NCI-H128 (cell line): ENCODE results near the gene STARD8.

Source experiments
- DNase-seq: peaks from one replicate; lab custom pipeline; 2025; ENCODE audit not compliant: unreplicated experiment; lab: John Stamatoyannopoulos, UW

Gene STARD8

DNA sequence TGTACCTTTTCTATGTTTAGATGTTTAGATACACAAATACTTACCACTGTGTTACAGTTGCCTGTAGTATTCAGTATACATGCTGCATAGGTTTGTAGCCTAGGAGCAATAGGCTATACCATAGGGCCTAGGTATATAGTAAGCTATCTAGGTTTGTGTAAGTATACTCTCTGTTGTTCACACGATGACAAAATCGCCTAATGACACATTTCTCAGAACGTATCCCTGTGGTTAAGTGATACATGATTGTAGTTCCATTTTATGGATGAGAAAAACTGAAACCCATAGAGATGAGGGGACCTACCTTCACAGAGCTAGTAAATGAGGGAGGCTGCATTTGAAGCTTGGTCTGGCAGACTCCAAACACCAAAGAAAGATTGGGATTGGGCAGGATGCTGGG is 102.0 kb downstream of the STARD8 start:
- no peak for DNase-seq

DNA sequence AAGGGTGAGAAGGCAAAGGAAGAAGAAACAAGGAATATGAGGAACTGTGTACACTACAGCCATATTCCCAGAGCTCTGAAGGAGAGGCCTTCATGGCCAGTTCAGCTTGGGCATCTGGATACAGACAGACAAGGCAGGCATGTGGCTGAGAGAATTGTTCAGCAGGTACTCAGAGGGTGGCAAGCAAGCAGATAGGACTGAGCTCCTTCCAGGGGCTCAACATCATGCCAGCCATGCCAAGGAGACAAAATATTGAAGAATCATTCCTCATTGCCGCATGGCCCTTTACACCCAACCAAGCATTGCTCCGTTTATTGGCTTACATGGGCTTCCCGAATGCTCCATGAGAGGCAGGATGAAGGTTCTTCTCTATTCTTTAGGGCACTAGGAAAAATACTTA is 102.8 kb downstream of the STARD8 start:
- DNase-seq, result no peak

DNA sequence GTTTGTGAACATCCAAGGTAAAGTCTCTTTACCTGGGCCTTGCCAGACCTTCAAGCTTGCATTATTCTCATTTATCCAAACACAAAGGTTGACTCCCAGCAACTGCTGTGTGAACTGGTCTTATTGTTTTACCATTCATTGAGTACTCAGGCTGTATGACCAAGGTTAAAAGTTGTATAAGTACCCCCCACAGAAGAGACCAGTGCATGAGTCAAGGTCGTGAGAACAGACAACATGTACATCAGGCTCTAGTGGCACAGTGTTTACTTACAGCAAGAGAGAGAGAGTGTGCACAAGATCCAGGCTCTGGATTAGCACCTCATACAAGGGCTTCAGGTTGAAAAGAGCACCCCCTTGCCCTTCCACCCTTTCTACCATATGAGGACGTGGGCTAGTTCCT is 103.9 kb downstream of the STARD8 start:
- no peak for DNase-seq

DNA sequence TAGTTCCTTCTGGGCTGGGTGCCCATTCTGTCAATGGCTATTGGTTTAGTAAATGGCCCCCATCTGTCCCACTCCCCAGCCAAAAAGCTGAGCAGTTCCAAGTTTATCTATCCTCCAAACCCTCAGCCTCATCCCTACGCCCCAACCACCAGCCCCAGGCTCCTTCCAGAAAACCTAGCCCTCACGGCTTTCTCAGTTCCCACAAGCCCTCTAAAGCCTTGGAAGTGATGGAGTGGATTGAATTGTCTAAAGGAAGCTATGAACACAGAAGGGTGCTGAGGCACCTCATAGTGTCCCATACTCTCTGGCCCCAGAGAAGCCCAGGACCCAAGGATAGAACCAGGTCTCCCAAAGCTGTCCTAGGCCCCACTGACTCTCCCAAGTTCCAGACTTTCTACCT is 105.8 kb downstream of the STARD8 start:
- no peak for DNase-seq

DNA sequence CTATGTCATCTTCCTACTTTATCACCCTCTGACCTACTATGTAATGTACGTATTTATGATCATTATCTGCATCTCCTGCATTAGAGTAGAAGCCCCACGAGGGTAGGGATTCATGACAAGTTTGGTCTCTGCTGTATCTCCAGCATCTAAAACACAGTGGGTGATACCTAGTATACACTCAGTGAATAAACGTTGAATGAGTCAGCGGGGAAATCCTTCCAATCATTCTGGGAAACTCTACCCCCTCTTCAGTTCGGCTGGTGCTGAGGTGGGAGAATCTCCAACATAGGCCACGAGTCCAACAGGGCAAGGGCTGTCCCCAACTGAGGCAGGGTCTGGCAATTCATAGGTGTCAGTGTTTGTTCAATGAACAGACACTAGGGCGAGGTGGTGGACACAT is 106.9 kb downstream of the STARD8 start:
- no peak for DNase-seq

DNA sequence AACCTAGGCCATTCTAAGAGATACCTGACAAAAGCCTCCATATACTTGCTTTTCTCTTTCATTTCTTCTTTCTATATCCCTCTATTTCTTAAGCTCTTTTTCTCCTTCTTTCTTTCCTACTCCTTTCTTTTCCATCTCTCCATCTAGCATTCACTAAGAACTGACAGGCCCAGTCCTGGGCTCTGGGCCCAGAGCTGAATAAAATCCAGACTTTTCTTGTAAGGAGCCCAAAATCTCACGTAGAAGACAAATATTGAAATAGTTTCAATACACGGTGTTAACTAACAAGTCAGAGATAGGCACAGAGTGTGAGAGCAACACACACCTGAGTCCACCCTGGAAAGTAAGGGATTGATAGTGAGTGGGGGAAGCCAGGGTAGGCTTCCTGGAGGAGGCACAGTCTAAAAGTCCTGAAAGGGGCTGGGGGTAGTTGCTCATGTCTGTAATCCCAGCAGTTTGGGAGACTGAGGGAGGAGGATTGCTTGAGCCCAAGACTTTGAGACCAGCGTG is 108.2 kb downstream of the STARD8 start:
- DNase-seq, result no peak

DNA sequence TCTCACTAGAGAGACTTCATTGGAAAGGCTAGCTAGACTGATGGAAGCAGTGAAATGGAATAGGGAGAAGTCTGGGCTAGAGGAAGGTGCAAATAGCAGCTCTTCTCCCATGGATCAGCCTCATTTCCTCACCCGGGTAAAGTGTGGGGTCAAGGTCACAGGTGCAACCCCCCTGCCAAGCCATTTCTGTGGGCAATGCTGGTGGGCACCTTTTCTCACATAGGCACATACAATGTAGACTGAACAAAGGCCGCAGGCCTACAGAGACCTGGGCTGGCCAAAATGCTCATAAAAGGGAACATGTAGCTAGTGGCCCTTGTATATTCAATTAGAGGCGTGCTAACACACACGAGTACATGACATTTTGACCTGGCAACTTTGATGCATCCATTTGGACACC is 109.9 kb downstream of the STARD8 start:
- DNase-seq, result no peak

DNA sequence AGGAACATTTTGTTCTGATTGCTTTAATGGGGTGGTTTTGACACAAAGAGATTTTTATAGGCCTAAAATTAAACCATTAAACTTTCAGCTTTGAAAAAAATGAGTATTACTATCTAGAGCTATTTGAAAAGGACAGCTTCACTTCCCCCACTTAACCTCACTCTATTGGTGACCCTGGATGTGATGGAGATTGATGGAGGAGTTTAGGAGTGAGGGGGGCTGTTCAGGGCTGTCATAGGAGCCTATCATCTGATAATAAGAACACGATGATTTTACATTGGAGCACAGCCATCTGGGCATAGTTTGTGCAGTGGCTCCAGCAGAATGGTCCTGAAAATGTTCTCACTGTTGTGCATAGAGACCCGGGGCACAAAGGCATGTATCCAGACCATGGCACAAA is 110.3 kb downstream of the STARD8 start:
- no peak for DNase-seq

DNA sequence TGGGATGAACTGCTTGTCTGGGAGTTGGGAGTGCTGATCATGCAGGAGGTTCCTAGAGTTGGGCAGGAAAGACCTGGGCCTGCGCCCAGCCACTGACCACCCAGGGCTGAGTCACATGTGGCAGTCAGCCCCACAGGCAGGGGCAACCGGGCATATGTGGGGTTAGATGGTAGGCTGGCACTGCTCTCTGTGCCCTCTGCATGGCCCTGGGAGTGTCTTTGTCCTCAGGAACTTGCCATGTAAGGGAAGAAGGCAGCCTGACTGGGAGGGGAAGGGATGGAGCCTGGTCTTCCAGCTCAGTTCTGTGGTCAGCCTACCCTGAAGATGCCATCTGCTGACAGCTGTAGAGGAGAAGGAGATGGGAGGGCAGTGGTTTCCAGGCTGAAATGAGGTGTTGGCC is 111.2 kb downstream of the STARD8 start:
- DNase-seq, result no peak

DNA sequence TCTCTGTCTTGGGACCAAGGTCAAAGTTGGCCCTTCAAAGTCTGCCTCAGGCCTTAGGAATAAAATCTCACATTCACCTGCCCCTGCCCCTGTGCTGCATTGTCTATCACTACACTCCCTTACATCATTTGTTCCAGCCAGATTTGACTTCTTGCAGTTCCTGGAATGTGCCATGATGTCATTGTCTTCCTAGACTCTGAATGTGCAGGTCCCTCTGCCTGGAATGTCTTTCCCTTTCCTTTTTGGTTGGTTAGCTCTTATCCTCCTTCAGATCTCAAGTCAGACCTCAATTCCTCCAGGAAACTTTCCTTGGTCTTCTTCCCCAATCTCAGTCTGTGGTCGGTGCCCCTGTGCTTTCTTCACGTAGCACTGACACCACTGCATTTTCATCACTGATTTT is 113.6 kb downstream of the STARD8 start:
- DNase-seq, result no peak

DNA sequence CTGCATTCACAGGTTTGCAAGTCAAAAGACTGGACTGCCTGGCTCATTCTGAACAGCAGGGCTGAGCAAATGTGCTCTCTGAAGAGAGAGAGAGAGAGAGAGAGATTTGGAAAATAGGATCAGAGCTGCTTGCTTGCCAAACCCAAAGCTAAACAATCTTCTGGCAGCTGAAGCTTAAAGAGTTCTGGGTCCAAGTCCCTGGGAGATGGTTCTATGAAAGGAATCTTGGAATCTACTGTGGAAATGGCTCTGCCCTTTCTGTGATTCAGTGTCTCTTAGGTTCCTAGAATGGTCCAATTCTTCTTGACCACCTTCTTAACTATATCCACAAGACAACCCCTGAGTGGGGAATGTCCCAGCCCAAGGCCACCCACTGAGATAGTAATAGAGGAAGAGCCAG is 115.3 kb downstream of the STARD8 start:
- DNase-seq, result no peak

DNA sequence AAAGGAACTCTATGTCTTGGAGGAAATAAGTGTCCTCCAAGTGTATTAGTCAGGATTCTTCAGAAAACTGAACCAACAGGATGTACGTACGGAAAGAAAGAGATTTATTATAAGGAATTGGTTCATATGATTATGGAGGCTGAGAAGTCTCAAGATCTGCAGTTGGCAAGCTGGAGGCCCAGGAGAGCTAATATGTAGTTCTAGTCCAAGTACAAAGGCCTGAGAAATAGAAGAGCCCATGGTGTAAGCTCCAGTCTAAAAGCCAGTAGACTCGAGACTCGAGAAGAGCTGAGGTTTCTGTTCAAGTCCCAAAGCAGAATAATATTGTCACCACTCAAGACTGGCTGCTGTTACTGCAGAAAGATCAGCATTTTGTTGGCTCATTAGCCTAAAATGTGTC is 116.0 kb downstream of the STARD8 start:
- no peak for DNase-seq
